CD4-positive, alpha-beta T cell treated with Interleukin-12 subunit alpha and Interleukin-12 subunit beta, for 1 hour (primary cell): ENCODE measurements around the gene CASP6.
A peak's percentile ranks its signal among the peaks of the same experiment; 100 is the strongest.
"Not testable (repeated sequence)": the region's sequence is repeated elsewhere in the genome, so short reads cannot be mapped to it uniquely, and the experiment has no call there.

Source experiments
- DNase-seq: peaks from one replicate; pipeline ENCODE4 v3.0.0-alpha.2; 2020

The CASP6 gene

GRCh38 chr4:109718759-109719158 lies 15.5 kb upstream of the CASP6 start:
- DNase-seq = no peak

- DNase-seq = no peak
These were observed 10.3 kb upstream of the CASP6 start for GRCh38 chr4:109713500-109713899.

- DNase-seq = no peak
These were observed 5.7 kb upstream of the CASP6 start for GRCh38 chr4:109708990-109709389.

- no peak for DNase-seq
These were observed 5.2 kb upstream of the CASP6 start for GRCh38 chr4:109708435-109708834.

GRCh38 chr4:109703664-109704361 lies 568 bp upstream of the CASP6 start:
- no peak for DNase-seq

- DNase-seq = no peak
These were observed 1.5 kb downstream of the CASP6 start for GRCh38 chr4:109701566-109702410.

GRCh38 chr4:109699553-109700225 lies 3.6 kb downstream of the CASP6 start:
- no peak for DNase-seq

GRCh38 chr4:109698656-109699055 lies 4.6 kb downstream of the CASP6 start:
- DNase-seq = no peak

- DNase-seq = no peak
These were observed 11.8 kb downstream of the CASP6 start for GRCh38 chr4:109691411-109691920.

GRCh38 chr4:109690690-109691410 lies 12.4 kb downstream of the CASP6 start:
- DNase-seq = peak; percentile 36

GRCh38 chr4:109684727-109685126 lies 18.5 kb downstream of the CASP6 start:
- DNase-seq = no peak

GRCh38 chr4:109683621-109684253 lies 19.5 kb downstream of the CASP6 start:
- no peak for DNase-seq

GRCh38 chr4:109682875-109683274 lies 20.4 kb downstream of the CASP6 start:
- DNase-seq = no peak

- DNase-seq = not testable (repeated sequence)
These were observed 24.3 kb downstream of the CASP6 start for GRCh38 chr4:109678925-109679324.

GRCh38 chr4:109678472-109678871 lies 24.8 kb downstream of the CASP6 start:
- not testable (repeated sequence) for DNase-seq

GRCh38 chr4:109676886-109677285 lies 26.4 kb downstream of the CASP6 start:
- DNase-seq = no peak

- DNase-seq = no peak
These were observed 27.4 kb downstream of the CASP6 start for GRCh38 chr4:109675843-109676242.

- no peak for DNase-seq
These were observed 28.1 kb downstream of the CASP6 start for GRCh38 chr4:109675181-109675580.

GRCh38 chr4:109673303-109673702 lies 29.9 kb downstream of the CASP6 start:
- no peak for DNase-seq

GRCh38 chr4:109672169-109672930 lies 30.9 kb downstream of the CASP6 start:
- DNase-seq = no peak

- DNase-seq = no peak
These were observed 31.9 kb downstream of the CASP6 start for GRCh38 chr4:109671350-109671749.
